BE2C (cell line): ENCODE results near the gene TMEFF1.
A peak's percentile ranks its signal among the peaks of the same experiment; 100 is the strongest.

ENCODE experiments used
- DNase-seq: peaks from one replicate; pipeline ENCODE4 v3.0.0-alpha.2; 2020
- H3K27me3 ChIP-seq: fragments of 250-450 bp; sonication (Bioruptor Pico); 2 replicates; pipeline ENCODE4 v1.5.1; 2020; ENCODE audit warnings: mild to moderate bottlenecking
- H3K36me3 ChIP-seq: fragments of 250-450 bp; sonication (Bioruptor Pico); 2 replicates; pipeline ENCODE4 v1.5.1; 2020; ENCODE audit warnings: mild to moderate bottlenecking
- H3K4me1 ChIP-seq: fragments of 250-450 bp; sonication (Bioruptor Pico); 2 replicates; pipeline ENCODE4 v1.5.1; 2020
- H3K4me3 ChIP-seq: 2 replicates; pipeline ENCODE4 v1.5.1; 2011; ENCODE audit warnings: low read depth, low read length
- H3K9me3 ChIP-seq: fragments of 250-450 bp; sonication (Bioruptor Pico); 2 replicates; pipeline ENCODE4 v1.5.1; 2020
- TF ChIP-seq, protein P1 (sequence below): IDR thresholded peaks from 2 replicates; pipeline ENCODE4 v1.5.1; 2012; ENCODE audit warnings: mild to moderate bottlenecking, low read depth, low read length

TMEFF1 gene

DNA sequence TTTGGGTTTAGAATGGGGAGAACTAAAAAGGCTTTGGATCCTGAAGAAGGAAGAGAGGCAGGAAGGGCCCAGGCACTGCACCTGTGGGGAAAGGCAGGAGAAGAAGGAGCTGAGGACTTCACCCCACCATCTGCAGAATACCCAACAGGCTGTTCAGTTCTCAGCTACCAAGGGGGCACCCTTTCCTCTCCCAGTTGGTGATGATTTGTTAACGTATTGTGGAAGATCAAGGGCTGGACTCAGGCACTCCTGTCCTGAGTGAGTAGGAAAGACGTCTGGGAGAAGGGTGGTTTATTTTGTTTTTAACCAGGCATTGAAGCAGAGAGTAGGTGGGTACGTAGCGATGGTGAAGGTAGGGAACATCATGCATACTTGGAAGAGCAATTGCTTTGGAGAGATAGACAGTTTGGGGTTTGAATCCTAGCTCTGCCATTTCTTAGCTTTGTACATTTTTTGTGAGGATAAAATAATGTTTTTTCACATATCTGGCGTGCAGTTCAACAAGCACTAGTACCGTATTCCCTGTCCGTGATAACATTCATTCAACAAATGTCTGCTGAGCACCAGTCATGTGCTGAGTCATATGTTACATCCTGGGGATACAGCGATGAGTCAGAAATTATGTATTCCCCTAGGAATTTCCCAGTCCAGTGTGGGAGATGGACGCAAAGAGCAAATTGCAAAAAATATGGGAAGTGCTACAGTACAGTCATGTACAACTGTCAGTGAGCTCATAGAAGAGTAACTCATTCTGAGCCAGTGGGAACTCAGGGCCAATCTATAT lies 43.9 kb upstream of the TMEFF1 start:
- peak overlapping the region; percentile 80 for H3K4me3 ChIP-seq
- TF ChIP-seq, protein P1, sequence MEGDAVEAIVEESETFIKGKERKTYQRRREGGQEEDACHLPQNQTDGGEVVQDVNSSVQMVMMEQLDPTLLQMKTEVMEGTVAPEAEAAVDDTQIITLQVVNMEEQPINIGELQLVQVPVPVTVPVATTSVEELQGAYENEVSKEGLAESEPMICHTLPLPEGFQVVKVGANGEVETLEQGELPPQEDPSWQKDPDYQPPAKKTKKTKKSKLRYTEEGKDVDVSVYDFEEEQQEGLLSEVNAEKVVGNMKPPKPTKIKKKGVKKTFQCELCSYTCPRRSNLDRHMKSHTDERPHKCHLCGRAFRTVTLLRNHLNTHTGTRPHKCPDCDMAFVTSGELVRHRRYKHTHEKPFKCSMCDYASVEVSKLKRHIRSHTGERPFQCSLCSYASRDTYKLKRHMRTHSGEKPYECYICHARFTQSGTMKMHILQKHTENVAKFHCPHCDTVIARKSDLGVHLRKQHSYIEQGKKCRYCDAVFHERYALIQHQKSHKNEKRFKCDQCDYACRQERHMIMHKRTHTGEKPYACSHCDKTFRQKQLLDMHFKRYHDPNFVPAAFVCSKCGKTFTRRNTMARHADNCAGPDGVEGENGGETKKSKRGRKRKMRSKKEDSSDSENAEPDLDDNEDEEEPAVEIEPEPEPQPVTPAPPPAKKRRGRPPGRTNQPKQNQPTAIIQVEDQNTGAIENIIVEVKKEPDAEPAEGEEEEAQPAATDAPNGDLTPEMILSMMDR: no peak
- H3K4me1 ChIP-seq: peaks cover 11% of the 10 kb centered on the region
- DNase-seq: peak; percentile 57
- H3K36me3 ChIP-seq: no peaks in the 10 kb centered on the region; the same call in 1 of the 2 replicates
- H3K27me3 ChIP-seq: no peaks in the 10 kb centered on the region
- H3K9me3 ChIP-seq: no peaks in the 10 kb centered on the region

DNA sequence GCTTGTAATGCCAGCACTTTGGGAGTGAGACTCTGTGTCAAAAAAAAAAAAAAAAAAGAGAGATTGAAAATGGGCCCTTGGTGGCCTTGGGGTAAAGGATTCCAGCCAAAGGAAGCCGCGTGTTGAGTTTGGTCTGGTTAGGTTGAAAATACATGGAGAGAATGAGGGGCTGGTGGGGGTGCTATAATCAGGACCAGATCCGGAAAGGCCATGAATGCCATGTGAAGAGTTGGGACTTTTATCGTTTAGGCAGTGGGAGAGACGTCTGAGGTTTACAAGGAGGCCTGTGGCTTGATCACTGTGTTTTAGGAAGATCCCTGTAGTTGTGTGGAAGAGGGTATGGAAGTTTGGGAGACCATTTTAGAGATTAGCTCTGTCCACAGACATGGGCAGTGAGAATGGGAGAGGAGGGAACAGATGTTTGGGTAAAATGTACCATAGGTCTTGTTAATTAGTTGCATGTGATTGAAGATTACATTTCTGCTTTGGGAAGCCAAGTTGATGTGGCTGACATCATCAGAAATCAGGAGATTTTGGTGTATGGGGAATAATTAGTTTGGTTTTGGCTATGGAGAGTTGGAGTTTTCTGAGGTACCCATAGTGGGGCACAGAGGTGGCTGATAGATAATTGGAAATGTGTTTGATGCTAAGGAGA lies 42.5 kb upstream of the TMEFF1 start:
- Histone ChIP-seq H3K36me3 (peaks cover under 1% of the 10 kb centered on the region), H3K4me1 (peaks cover 11% of the 10 kb centered on the region), H3K4me3 (no peak overlapping the region), H3K9me3 (no peaks in the 10 kb centered on the region), H3K27me3 (no peaks in the 10 kb centered on the region)
- TF ChIP-seq, protein P1: no peak
- no peak for DNase-seq

GRCh38 chr9:100431886-100432285 lies 41.1 kb upstream of the TMEFF1 start:
- DNase-seq: no peak
- Histone ChIP-seq H3K4me1 (peaks cover 9% of the 10 kb centered on the region), H3K4me3 (no peak overlapping the region), H3K36me3 (peaks cover 4% of the 10 kb centered on the region), H3K9me3 (no peaks in the 10 kb centered on the region), H3K27me3 (no peaks in the 10 kb centered on the region)
- TF ChIP-seq, protein P1: no peak

- no peaks in the 10 kb centered on the region for H3K27me3 ChIP-seq
- peaks cover 4% of the 10 kb centered on the region for H3K36me3 ChIP-seq
- no peak overlapping the region for H3K4me3 ChIP-seq
- DNase-seq: no peak
- TF ChIP-seq, protein P1: no peak
- peaks cover 9% of the 10 kb centered on the region for H3K4me1 ChIP-seq
- no peaks in the 10 kb centered on the region for H3K9me3 ChIP-seq
These were observed 40.2 kb upstream of the TMEFF1 start for GRCh38 chr9:100432736-100433135.

DNA sequence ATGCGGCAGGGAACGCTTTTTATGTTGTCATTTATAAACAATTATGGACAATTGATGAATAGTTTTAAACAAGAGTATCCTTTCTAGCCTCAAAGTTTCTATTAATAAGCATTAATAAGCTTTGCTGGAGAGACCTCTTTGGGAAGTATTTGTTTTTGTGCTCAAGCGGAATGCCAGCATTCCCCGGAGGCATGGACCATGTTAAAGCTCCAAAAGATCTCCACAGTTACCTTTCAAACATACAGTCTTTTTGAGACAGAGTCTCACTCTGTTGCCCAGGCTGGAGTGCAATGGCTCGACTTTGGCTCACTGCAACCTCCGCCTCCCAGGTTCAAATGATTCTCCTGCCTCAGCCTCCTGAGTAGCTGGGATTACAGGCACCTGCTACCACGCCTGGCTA lies 36.4 kb upstream of the TMEFF1 start:
- no peaks in the 10 kb centered on the region for H3K27me3 ChIP-seq
- H3K4me1 ChIP-seq: no peaks in the 10 kb centered on the region; the same call in 1 of the 2 replicates
- no peak overlapping the region for H3K4me3 ChIP-seq
- peaks cover 4% of the 10 kb centered on the region for H3K36me3 ChIP-seq
- H3K9me3 ChIP-seq: no peaks in the 10 kb centered on the region
- TF ChIP-seq, protein P1: no peak
- no peak for DNase-seq
